IPS-20b (cell line): ENCODE results near the gene TPSG1.
"Not testable (repeated sequence)": the region's sequence is repeated elsewhere in the genome, so short reads cannot be mapped to it uniquely, and the experiment has no call there.

ENCODE experiments used
- H3K27ac ChIP-seq: one replicate; pipeline ENCODE4 v1.5.1; 2013; ENCODE audit warnings: low read length
- H3K27me3 ChIP-seq: 2 replicates; pipeline ENCODE4 v1.6.1; 2013; ENCODE audit warnings: mild to moderate bottlenecking, low read length, inconsistent platforms; ENCODE audit not compliant: insufficient read depth
- H3K36me3 ChIP-seq: 2 replicates; pipeline ENCODE4 v1.6.1; 2013; ENCODE audit warnings: low read depth, mild to moderate bottlenecking, inconsistent platforms, low read length, moderate library complexity; ENCODE audit not compliant: insufficient read depth
- H3K4me1 ChIP-seq: 2 replicates; pipeline ENCODE4 v1.6.1; 2013; ENCODE audit warnings: mild to moderate bottlenecking, control low read depth, inconsistent platforms, low read length, moderate library complexity; ENCODE audit not compliant: insufficient read depth
- H3K4me3 ChIP-seq: 2 replicates; pipeline ENCODE4 v1.5.1; 2013; ENCODE audit warnings: mild to moderate bottlenecking, low read length, inconsistent platforms
- H3K9ac ChIP-seq: 2 replicates; pipeline ENCODE4 v1.6.1; 2013; ENCODE audit warnings: low read depth, mild to moderate bottlenecking, inconsistent platforms, low read length, moderate library complexity
- H3K9me3 ChIP-seq: 2 replicates; pipeline ENCODE4 v1.6.1; 2013; ENCODE audit warnings: mild to moderate bottlenecking, low read depth, low read length, inconsistent platforms; ENCODE audit not compliant: insufficient read depth

Gene TPSG1

DNA sequence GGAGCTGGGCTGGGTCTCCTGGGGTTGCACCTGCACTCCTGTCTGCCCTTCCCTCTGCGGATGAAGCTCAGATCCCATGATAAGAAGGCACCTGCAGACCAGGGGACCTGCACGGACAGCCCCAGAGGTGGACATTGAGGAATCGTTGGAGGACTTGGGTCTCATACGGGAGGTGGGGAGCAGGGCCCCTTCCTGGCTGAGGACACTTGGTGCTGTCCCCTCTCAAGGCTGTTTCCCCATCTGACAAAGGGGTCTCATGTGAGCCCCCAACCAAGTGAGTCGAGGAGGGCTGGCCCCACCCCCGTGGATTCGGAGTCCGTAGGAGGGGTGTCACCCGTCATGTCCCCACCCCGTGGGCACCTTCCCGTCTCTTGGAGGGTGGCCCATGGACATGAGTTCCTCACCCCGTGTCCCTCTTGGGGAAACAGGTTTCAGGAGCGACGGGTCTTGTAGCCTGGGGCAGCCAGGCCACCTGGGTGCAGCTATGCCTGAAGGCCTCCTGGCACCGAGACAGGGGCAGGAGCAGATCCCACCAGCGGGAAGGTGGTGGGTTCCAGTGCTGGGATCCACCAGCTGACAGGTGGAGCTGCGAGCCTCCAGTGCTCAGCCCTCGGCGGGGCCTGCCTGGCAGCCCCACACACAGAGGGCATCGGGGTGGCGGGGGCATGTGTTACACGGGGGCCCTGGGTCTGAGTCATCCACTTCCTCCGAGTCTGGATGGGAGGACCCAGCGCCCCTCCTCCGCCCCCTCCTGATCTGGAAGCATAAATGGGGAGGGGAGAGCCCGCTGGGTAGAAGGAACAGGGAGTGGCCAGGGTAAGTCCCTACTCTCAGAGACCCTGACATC is 30.4 kb upstream of the TPSG1 start, which contains the start of gene TPSD1:
TSS of gene TPSD1 (plus strand) at position 794 of the 847 bp plus-strand sequence. CDS start 212 bp downstream, outside the sequence.
- not testable (repeated sequence) for H3K4me3 ChIP-seq, H3K36me3 ChIP-seq, H3K27ac ChIP-seq, H3K9me3 ChIP-seq, H3K4me1 ChIP-seq, H3K9ac ChIP-seq
- H3K27me3 ChIP-seq = peaks cover 18% of the 10 kb centered on the region

DNA sequence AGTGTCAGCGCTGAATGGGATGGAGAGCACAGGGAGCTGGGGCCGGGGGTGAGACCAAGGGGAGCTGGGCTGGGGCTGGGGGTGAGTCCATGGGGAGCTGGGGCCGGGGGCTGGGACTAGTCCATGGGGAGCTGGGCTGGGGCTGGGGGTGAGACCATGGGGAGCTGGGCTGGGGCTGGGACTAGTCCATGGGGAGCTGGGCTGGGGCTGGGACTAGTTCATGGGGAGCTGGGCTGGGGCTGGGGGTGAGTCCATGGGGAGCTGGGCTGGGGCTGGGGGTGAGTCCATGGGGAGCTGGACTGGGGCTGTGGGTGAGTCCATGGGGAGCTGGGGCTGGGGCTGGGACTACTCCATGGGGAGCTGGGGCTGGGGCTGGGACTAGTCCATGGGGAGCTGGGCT is 29.8 kb upstream of the TPSG1 start:
- not testable (repeated sequence) for H3K9me3 ChIP-seq, H3K9ac ChIP-seq, H3K4me1 ChIP-seq, H3K36me3 ChIP-seq, H3K27ac ChIP-seq, H3K4me3 ChIP-seq
- peaks cover 12% of the 10 kb centered on the region for H3K27me3 ChIP-seq

GRCh38 chr16:1253701-1254364 is 28.8 kb upstream of the TPSG1 start:
- not testable (repeated sequence) for H3K27ac ChIP-seq, H3K9ac ChIP-seq, H3K27me3 ChIP-seq, H3K36me3 ChIP-seq, H3K4me3 ChIP-seq, H3K9me3 ChIP-seq, H3K4me1 ChIP-seq

DNA sequence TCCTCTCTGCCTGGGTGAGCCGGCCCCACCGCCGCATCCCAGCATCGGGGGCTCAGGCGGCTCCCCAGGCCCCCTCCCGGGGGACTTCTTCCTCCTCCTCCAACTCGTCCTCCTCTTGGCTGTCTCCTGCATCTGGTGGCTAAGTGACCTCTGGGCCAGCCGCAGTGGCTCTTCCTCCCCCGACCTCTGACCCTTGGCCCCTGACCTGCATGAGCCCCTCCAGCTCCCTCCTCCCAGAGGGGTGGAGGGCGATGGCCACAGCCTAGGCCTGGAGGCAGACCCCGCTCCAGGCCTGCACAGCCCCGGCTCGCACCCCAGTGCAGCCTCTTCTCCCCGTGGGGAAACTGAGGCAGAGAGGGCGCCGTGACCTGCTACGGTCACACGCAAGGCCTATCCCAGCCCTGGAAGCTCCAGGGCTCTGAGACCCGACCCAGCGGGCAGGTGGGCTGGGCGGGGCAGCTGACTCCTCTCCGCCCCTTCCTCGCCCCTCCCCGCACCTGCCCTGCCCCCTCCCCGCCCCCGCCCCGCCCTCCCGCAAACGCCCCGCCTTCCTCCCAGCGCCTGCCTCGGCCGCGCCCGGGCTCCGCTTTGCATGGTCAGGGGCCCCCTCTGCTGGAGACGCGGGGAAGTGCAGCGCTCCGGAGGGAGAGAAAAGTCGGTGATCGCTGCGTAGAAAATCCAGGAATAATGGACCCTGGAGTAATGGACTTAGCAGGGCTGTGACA is 24.1 kb upstream of the TPSG1 start:
- not testable (repeated sequence) for H3K9ac ChIP-seq, H3K4me1 ChIP-seq, H3K4me3 ChIP-seq, H3K27ac ChIP-seq, H3K36me3 ChIP-seq, H3K9me3 ChIP-seq
- peaks cover 21% of the 10 kb centered on the region for H3K27me3 ChIP-seq

- H3K36me3 ChIP-seq, H3K9ac ChIP-seq, H3K4me1 ChIP-seq, H3K9me3 ChIP-seq, H3K4me3 ChIP-seq, H3K27ac ChIP-seq: not testable (repeated sequence)
- peaks cover 21% of the 10 kb centered on the region for H3K27me3 ChIP-seq
Observed at GRCh38 chr16:1247903-1248537, 23.0 kb upstream of the TPSG1 start.

- H3K36me3 ChIP-seq = no peaks in the 10 kb centered on the region
- H3K27me3 ChIP-seq = peaks cover 21% of the 10 kb centered on the region
- H3K9me3 ChIP-seq = no peaks in the 10 kb centered on the region
- H3K9ac ChIP-seq = no peak overlapping the region
- no peaks in the 10 kb centered on the region for H3K4me1 ChIP-seq
- no peak overlapping the region for H3K4me3 ChIP-seq
- H3K27ac ChIP-seq = no peak overlapping the region
Observed at GRCh38 chr16:1245452-1246020, 20.5 kb upstream of the TPSG1 start.

- H3K27ac ChIP-seq = no peak overlapping the region
- no peaks in the 10 kb centered on the region for H3K4me1 ChIP-seq
- no peaks in the 10 kb centered on the region for H3K36me3 ChIP-seq
- no peak overlapping the region for H3K4me3 ChIP-seq
- H3K9me3 ChIP-seq = no peaks in the 10 kb centered on the region
- no peak overlapping the region for H3K9ac ChIP-seq
- peaks cover 21% of the 10 kb centered on the region for H3K27me3 ChIP-seq
Observed at GRCh38 chr16:1244881-1245280, 19.8 kb upstream of the TPSG1 start.

- H3K27ac ChIP-seq, H3K9me3 ChIP-seq, H3K36me3 ChIP-seq, H3K4me1 ChIP-seq, H3K9ac ChIP-seq, H3K4me3 ChIP-seq: not testable (repeated sequence)
- peaks cover 21% of the 10 kb centered on the region for H3K27me3 ChIP-seq
Observed at GRCh38 chr16:1243907-1244850, 19.1 kb upstream of the TPSG1 start.

DNA sequence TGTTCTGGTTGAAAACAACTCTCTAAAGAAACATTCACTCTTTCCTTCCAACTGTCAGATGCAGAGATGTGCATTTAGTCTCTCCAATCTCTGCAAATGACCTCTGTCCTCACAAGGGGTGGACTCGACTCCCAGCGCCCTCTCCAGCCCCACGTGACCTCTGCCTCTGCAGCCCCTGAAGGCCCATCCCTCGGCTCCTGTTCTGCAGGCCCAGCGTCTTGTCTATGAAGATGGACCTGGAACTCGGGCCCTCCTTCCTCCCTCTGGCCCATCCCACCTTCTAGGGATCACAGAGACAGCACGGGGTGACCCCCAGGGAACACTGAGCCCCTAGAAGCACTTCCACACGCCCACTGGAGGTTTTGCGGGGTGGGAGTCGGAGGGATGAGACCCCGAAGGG is 18.3 kb upstream of the TPSG1 start:
- H3K27ac ChIP-seq, H3K9me3 ChIP-seq, H3K4me3 ChIP-seq, H3K9ac ChIP-seq, H3K4me1 ChIP-seq, H3K36me3 ChIP-seq: not testable (repeated sequence)
- peaks cover 21% of the 10 kb centered on the region for H3K27me3 ChIP-seq

DNA sequence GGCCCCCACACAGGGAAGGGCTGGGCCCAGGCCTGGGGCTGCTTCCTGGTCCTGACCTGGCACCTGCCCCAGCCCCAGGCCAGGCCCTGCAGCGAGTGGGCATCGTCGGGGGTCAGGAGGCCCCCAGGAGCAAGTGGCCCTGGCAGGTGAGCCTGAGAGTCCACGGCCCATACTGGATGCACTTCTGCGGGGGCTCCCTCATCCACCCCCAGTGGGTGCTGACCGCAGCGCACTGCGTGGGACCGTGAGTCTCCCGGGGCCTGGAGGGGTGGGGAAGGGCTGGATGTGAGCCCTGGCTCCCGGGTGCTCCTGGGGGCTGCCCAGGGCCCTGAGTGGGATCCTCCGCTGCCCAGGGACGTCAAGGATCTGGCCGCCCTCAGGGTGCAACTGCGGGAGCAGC is 16.0 kb upstream of the TPSG1 start:
- H3K4me3 ChIP-seq, H3K9me3 ChIP-seq, H3K36me3 ChIP-seq, H3K27me3 ChIP-seq, H3K4me1 ChIP-seq, H3K9ac ChIP-seq, H3K27ac ChIP-seq: not testable (repeated sequence)

- H3K27me3 ChIP-seq, H3K4me3 ChIP-seq, H3K4me1 ChIP-seq, H3K36me3 ChIP-seq, H3K27ac ChIP-seq, H3K9me3 ChIP-seq, H3K9ac ChIP-seq: not testable (repeated sequence)
Observed at GRCh38 chr16:1240436-1240835, 15.4 kb upstream of the TPSG1 start, which contains the start of gene TPSAB1. TPSAB1 (plus strand) TSS chr16:1240705; CDS start chr16:1240939, 234 bp downstream.
